NB4 (cell line): Measurements from ENCODE around the gene C19orf85.
A peak's percentile ranks its signal among the peaks of the same experiment; 100 is the strongest.

ENCODE experiments used
- DNase-seq: peaks from one replicate; pipeline ENCODE4 v3.0.0; 2010; ENCODE audit warnings: low read depth
- H3K4me3 ChIP-seq: one replicate; pipeline ENCODE4 v1.5.1; 2011; ENCODE audit warnings: mild to moderate bottlenecking, low read depth, low read length, moderate library complexity
- MYC ChIP-seq: IDR thresholded peaks from 2 replicates; pipeline ENCODE4 v1.6.1; 2011; ENCODE audit warnings: low read depth, low read length
- POLR2A ChIP-seq: IDR thresholded peaks from 2 replicates; pipeline ENCODE4 v1.6.1; 2011; ENCODE audit warnings: mild to moderate bottlenecking; ENCODE audit not compliant: insufficient read length; ENCODE audit errors: extremely low read depth
- TF ChIP-seq, protein P1 (sequence below): IDR thresholded peaks from one replicate; pipeline ENCODE4 v1.5.1; 2012; ENCODE audit warnings: low read depth, low read length
- TF ChIP-seq, protein P2 (sequence below): IDR thresholded peaks from 2 replicates; pipeline ENCODE4 v1.6.1; 2011; ENCODE audit warnings: low read depth, low read length

Gene C19orf85

DNA sequence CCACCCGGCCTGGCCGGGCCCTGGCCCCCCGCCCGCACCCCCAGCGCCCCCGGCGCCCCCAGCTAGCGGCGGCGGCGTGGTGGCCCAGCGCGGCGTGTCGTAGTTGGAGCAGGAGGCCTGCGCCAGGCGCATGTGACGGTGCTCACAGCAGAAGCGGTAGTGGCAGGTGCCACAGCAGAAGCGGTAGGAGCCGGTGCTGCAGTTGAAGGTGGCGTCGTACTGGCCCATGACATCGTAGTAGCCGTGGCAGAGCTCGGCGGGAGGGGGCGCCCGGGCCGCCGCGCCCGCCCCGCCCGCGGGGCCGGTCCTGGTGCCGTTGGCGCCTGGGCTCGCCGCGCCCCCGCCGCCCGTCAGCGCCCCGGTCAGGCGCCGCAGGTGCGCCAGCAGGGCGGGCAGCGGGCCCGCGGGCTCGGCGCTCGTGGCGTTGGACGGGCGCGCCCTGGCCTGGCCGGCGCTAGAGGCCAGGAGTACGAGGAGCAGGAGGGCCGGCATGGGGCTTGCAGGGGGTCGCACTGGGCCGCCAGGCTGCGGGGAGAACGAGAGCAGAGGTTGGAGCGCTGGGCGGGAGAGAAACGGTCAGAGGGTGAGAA is 22.1 kb downstream of the C19orf85 start:
- H3K4me3 ChIP-seq = no peak overlapping the region
- no peak for DNase-seq
- no peak for TF ChIP-seq POLR2A
- TF ChIP-seq MYC = no peak

DNA sequence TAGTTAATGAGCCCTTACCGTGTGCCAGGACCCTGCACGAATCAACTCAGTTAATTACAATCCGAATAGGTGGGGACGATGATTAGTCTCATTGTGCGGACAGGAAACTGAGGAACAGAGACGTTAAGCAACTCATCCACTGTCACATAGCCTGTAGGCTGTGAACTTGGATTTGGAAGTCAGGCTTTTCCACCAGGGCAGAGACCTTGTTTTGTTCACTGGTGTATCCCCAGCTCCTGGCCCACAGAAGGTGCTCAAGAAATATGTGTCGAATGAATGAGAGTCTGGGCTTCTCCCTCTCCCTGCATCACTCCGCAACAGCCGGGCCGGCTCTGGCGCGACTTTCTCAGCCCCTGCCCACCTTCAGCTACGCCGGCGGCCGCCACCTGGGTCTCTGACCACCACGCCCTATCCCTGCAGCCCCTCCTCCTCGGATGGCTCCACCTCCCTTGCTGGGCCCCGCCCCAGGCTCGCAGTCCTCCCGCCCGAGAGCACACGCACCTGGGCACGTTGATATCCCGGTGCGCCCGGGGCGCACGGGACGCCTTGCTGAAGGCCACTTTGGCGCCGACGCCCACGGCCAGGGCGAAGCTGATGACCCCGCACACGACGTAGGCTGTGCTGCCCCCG is 22.7 kb downstream of the C19orf85 start:
- no peak for DNase-seq
- H3K4me3 ChIP-seq = no peak overlapping the region
- TF ChIP-seq MYC (no peak), POLR2A (no peak)
- TF ChIP-seq, protein P1, sequence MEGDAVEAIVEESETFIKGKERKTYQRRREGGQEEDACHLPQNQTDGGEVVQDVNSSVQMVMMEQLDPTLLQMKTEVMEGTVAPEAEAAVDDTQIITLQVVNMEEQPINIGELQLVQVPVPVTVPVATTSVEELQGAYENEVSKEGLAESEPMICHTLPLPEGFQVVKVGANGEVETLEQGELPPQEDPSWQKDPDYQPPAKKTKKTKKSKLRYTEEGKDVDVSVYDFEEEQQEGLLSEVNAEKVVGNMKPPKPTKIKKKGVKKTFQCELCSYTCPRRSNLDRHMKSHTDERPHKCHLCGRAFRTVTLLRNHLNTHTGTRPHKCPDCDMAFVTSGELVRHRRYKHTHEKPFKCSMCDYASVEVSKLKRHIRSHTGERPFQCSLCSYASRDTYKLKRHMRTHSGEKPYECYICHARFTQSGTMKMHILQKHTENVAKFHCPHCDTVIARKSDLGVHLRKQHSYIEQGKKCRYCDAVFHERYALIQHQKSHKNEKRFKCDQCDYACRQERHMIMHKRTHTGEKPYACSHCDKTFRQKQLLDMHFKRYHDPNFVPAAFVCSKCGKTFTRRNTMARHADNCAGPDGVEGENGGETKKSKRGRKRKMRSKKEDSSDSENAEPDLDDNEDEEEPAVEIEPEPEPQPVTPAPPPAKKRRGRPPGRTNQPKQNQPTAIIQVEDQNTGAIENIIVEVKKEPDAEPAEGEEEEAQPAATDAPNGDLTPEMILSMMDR = no peak
- TF ChIP-seq, protein P2, sequence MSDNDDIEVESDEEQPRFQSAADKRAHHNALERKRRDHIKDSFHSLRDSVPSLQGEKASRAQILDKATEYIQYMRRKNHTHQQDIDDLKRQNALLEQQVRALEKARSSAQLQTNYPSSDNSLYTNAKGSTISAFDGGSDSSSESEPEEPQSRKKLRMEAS = no peak

DNA sequence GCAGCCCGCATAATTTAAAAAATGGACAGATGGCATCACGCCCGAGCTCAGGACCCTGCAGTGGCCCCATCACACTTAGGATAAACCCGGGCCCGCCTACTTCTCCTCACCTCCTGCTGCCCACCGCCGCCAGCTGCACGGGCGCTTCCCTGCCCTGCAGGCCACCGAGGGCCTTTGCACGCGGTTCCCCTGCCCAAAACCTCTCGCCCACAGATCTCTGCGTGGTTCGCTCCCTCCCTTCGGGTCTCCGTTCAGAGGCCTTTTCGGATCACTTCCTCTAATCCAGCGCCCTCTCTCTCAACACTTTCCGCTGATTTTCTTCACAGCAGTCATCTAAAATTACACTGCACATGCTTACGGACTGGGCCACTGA is 23.2 kb downstream of the C19orf85 start:
- DNase-seq = peak; percentile 38
- TF ChIP-seq POLR2A (no peak), MYC (no peak)
- TF ChIP-seq, protein P2 = no peak
- TF ChIP-seq, protein P1 = no peak
- no peak overlapping the region for H3K4me3 ChIP-seq

GRCh38 chr19:55440411-55441105 is 24.0 kb downstream of the C19orf85 start:
- DNase-seq = no peak
- no peak for TF ChIP-seq MYC
- TF ChIP-seq POLR2A = no peak
- TF ChIP-seq, protein P1 = no peak
- no peak overlapping the region for H3K4me3 ChIP-seq

DNA sequence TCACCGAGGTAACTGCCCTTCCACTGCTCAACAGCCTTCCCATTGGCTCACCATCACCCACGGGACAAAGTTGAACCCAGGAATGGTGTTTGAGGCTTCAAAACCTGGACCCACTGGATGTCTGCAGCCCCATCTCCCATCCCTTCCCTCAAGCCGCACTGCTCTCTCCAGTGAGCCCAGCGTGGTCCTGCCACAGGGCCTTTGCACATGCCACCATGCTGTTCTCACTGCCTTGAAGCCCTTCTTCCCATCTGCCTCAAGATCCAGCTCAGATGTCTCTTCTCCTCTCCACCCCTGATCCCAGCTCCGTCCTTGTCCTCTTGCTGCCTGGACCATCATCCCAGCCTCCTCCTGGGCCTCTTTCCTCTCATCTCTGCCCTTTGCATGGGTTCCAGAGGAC is 25.5 kb downstream of the C19orf85 start:
- TF ChIP-seq, protein P2 = no peak
- no peak for TF ChIP-seq MYC
- TF ChIP-seq, protein P1 = no peak
- no peak for TF ChIP-seq POLR2A
- no peak for DNase-seq

DNA sequence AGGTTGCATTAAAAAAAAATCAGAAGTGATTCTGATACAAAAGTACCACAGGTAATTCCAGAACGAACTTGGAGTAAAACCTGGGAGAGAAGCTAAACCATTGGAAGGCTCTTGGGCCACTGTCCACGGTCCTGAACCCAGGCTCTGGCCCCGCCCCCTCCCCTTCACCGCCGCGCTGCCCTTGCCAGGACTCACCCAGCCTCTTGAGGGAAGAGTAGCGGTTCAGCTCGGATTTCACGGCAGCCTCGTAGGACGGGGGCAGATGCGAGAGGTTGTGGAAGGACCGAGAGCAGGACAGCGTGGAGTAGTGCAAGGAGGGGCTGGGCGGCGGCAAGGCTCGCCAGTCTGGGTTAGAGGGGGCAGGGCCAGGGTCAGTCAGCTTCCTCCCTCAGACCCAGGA is 27.1 kb downstream of the C19orf85 start:
- H3K4me3 ChIP-seq = no peak overlapping the region
- TF ChIP-seq POLR2A = no peak
- TF ChIP-seq, protein P2 = no peak
- TF ChIP-seq, protein P1 = no peak
- TF ChIP-seq MYC = no peak
- peak; percentile 67 for DNase-seq

More for the DNA sequence above, 25.5 kb downstream of the C19orf85 start:
- no peak overlapping the region for H3K4me3 ChIP-seq
